Upper lobe of right lung (tissue), 1 donor: ENCODE results near the gene PACRG. TPM values are rescaled to one million over a fixed set of nuclear protein-coding genes. Genes with fewer than 3 reads are reported as not detected.

Experiments used
- ATAC-seq: fragments of 200-7000 bp; cut with Tn5 transposase; one replicate; pipeline ENCODE4 v1.9.1; 2020; ENCODE audit warnings: mild to moderate bottlenecking, moderate library complexity
- DNase-seq: peaks from one replicate; pipeline ENCODE4 v3.0.0-alpha.2; 2020
- H3K27ac ChIP-seq: fragments of 200-600 bp; one replicate; pipeline ENCODE4 v1.8.0; 2022
- H3K27me3 ChIP-seq: fragments of 200-600 bp; one replicate; pipeline ENCODE4 v1.8.0; 2022; ENCODE audit warnings: mild to moderate bottlenecking
- H3K36me3 ChIP-seq: fragments of 200-600 bp; one replicate; pipeline ENCODE4 v1.8.0; 2022
- H3K4me1 ChIP-seq: fragments of 200-600 bp; one replicate; pipeline ENCODE4 v1.8.0; 2022
- H3K4me3 ChIP-seq: fragments of 200-600 bp; one replicate; pipeline ENCODE4 v1.8.0; 2022; ENCODE audit warnings: mild to moderate bottlenecking
- H3K9me3 ChIP-seq: fragments of 200-600 bp; one replicate; pipeline ENCODE4 v1.8.0; 2022
- intact Hi-C: fragments of 100-400 bp; cut with DNase I; formaldehyde crosslinking; loops from one replicate; pipeline ENCODE4 v1.11.0; 2022
- total RNA-seq: library from RNA; stranded (reverse); fragmentation: NEBNext Ultra II Directional; extraction: Animal tissue kit (Norgen Biotek cat#: 25700); gene quantifications from one replicate; pipeline ENCODE4 v1.2.1, GENCODE V29; 2021
- TF ChIP-seq, protein P1 (sequence below): fragments of 200-600 bp; IDR thresholded peaks from one replicate; pipeline ENCODE4 v1.8.0; 2022; ENCODE audit warnings: antibody characterized with exemption
- donor health status: DM: no; HTN: yes; CAD: no; lungs with severe emphysema.

Gene PACRG
- total RNA-seq, 1 donor from 2014 or later, result 1.5 TPM

- Histone ChIP-seq H3K4me3 (no peak overlapping the region), H3K27ac (no peak overlapping the region), H3K36me3 (no peaks in the 10 kb centered on the region), H3K9me3 (no peaks in the 10 kb centered on the region), H3K4me1 (peaks cover 2% of the 10 kb centered on the region), H3K27me3 (no peaks in the 10 kb centered on the region)
- intact Hi-C loops, result no loop called here
- ATAC-seq (no peak), DNase-seq (no peak)
- TF ChIP-seq, protein P1, sequence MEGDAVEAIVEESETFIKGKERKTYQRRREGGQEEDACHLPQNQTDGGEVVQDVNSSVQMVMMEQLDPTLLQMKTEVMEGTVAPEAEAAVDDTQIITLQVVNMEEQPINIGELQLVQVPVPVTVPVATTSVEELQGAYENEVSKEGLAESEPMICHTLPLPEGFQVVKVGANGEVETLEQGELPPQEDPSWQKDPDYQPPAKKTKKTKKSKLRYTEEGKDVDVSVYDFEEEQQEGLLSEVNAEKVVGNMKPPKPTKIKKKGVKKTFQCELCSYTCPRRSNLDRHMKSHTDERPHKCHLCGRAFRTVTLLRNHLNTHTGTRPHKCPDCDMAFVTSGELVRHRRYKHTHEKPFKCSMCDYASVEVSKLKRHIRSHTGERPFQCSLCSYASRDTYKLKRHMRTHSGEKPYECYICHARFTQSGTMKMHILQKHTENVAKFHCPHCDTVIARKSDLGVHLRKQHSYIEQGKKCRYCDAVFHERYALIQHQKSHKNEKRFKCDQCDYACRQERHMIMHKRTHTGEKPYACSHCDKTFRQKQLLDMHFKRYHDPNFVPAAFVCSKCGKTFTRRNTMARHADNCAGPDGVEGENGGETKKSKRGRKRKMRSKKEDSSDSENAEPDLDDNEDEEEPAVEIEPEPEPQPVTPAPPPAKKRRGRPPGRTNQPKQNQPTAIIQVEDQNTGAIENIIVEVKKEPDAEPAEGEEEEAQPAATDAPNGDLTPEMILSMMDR, result no peak
Measured at GRCh38 chr6:162710936-162711335, 16.8 kb upstream of the PACRG start.

- TF ChIP-seq, protein P1, result no peak
Measured at GRCh38 chr6:162711376-162711775, 16.4 kb upstream of the PACRG start.

GRCh38 chr6:162712694-162713093 is 15.1 kb upstream of the PACRG start:
- intact Hi-C loops, result no loop called here
- H3K27ac ChIP-seq, result no peak overlapping the region
- H3K27me3 ChIP-seq, result no peaks in the 10 kb centered on the region
- H3K4me1 ChIP-seq, result no peaks in the 10 kb centered on the region
- no peak overlapping the region for H3K4me3 ChIP-seq
- ATAC-seq (no peak), DNase-seq (no peak)
- H3K36me3 ChIP-seq, result no peaks in the 10 kb centered on the region
- no peaks in the 10 kb centered on the region for H3K9me3 ChIP-seq
- TF ChIP-seq, protein P1, result no peak

More at GRCh38 chr6:162711376-162711775, 16.4 kb upstream of the PACRG start:
- Histone ChIP-seq H3K36me3 (no peaks in the 10 kb centered on the region), H3K27me3 (no peaks in the 10 kb centered on the region), H3K9me3 (no peaks in the 10 kb centered on the region), H3K4me1 (no peaks in the 10 kb centered on the region), H3K4me3 (no peak overlapping the region), H3K27ac (no peak overlapping the region)
- ATAC-seq, result no peak
- DNase-seq, result no peak
- intact Hi-C loops, result no loop called here

DNA sequence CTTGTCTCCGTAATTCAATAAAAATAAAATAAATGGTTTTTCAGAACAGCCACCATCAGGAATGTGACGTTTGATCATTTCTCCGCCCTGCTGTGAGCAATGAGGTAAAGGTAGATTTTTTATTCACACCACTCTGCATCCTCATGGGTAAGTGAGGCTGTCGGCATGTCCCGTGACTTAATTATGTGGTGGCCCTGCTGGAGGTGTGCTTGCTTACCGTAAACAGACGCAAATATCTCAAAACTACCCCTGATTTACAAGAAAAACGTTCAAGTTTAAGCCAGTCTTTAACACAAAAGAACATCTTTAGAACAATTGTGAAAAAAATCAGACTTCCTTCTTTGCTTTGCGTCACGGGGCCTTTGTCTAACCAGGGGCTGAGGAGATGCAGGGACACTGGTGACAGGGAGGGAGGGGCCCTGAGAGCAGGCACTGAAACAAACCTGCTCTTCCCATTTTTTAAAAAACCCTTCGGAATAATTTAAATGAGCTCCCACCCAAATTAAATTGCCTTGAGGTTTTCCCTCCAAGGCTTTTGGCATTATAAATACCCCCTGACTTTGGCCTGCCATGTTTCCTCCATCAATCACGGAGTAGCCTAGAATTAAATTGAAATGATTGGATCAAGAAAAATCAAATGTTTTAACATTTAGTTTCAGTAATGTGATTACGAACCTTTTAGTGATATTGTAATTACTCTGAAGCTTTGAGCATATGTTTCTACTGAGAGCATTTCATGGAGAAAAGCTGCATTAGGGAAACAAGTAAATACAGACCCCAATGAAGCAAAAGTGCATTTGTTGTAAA is 13.6 kb upstream of the PACRG start:
- Histone ChIP-seq H3K4me1 (no peaks in the 10 kb centered on the region), H3K27me3 (no peaks in the 10 kb centered on the region), H3K36me3 (no peaks in the 10 kb centered on the region), H3K9me3 (no peaks in the 10 kb centered on the region), H3K27ac (no peak overlapping the region), H3K4me3 (no peak overlapping the region)
- TF ChIP-seq, protein P1, result no peak
- intact Hi-C loops, result no loop called here
- no peak for ATAC-seq
- DNase-seq, result no peak

- DNase-seq (no peak), ATAC-seq (no peak)
- TF ChIP-seq, protein P1, result no peak
- no peak overlapping the region for H3K4me3 ChIP-seq
- no peaks in the 10 kb centered on the region for H3K27me3 ChIP-seq
- H3K27ac ChIP-seq, result no peak overlapping the region
- no peaks in the 10 kb centered on the region for H3K9me3 ChIP-seq
- intact Hi-C loops, result no loop called here
- H3K36me3 ChIP-seq, result no peaks in the 10 kb centered on the region
- no peaks in the 10 kb centered on the region for H3K4me1 ChIP-seq
Measured at GRCh38 chr6:162715601-162716000, 12.2 kb upstream of the PACRG start.
